Endothelial cell of umbilical vein (primary cell): Measurements from ENCODE around the gene FAM9B. TPM values are rescaled to one million over a fixed set of nuclear protein-coding genes. Genes with fewer than 3 reads are reported as not detected.

Experiments used
- BruUV-seq: library from RNA; stranded (reverse); fragments of 400-500 nt; replicated peaks from 2 replicates; lab custom pipeline; 2021; lab: Mats Ljungman, UMichigan
- CTCF ChIA-PET: fragments of 300-600, 350-600 bp; sonication (Branson Sonifier 250); formaldehyde crosslinking; loops from one replicate; lab custom pipeline; 2021; ENCODE audit warnings: antibody characterized with exemption, inconsistent platforms; lab: Charles Lee
- POLR2A ChIA-PET: fragments of 300-600, 350-600 bp; sonication (Branson Sonifier 250); formaldehyde crosslinking; loops from one replicate; lab custom pipeline; 2021; ENCODE audit warnings: antibody characterized with exemption, inconsistent platforms; lab: Charles Lee
- DNase-seq: peaks from one replicate; pipeline ENCODE4 v3.0.0-alpha.2; 2011; ENCODE audit warnings: low read depth, low spot score
- FAIRE-seq: peaks from 2 replicates; lab custom pipeline; 2011; peaks lifted over from hg19 to GRCh38; lab: Jason Lieb, UNC
- H2AFZ ChIP-seq: 2 replicates; pipeline ENCODE4 v1.6.0; 2012; ENCODE audit warnings: low read depth, low read length, control low read depth, inconsistent platforms
- H3K27ac ChIP-seq: 2 replicates; pipeline ENCODE4 v1.5.1; 2011; ENCODE audit warnings: low read depth, mild to moderate bottlenecking, control low read depth, low read length, moderate library complexity; ENCODE audit not compliant: insufficient read depth
- H3K27me3 ChIP-seq, 2 experiments: 2 replicates each; pipeline versions ENCODE4 v1.6.0 to v1.6.1; 2011; ENCODE audit warnings: low read length in 2 of 2, mixed read lengths in 1 of 2; ENCODE audit not compliant: control insufficient read depth in 2 of 2, insufficient read depth in 2 of 2
- H3K36me3 ChIP-seq, 2 experiments: 2 replicates in 1 of 2; 3 replicates in 1 of 2; pipeline ENCODE4 v1.5.1; 2011; ENCODE audit warnings: low read length in 2 of 2, mild to moderate bottlenecking in 1 of 2, moderate library complexity in 1 of 2; ENCODE audit not compliant: control insufficient read depth in 2 of 2, insufficient read depth in 2 of 2; ENCODE audit errors: extremely low read depth in 1 of 2
- H3K4me1 ChIP-seq: 3 replicates; pipeline ENCODE4 v1.5.1; 2011; ENCODE audit warnings: mild to moderate bottlenecking, low read length; ENCODE audit not compliant: control insufficient read depth, insufficient read depth; ENCODE audit errors: extremely low read depth
- H3K4me2 ChIP-seq: 2 replicates; pipeline ENCODE4 v1.6.1; 2011; ENCODE audit warnings: low read length, control low read depth, mixed read lengths; ENCODE audit not compliant: insufficient read depth
- H3K4me3 ChIP-seq, 3 experiments: fragments of 200-600 bp in 1 of 3; sonication (generic), shearing (Covaris generic) in 1 of 3; replicated peaks in 1 of 3; 2 replicates each; pipeline ENCODE4 v1.5.1; 2011 to 2016; ENCODE audit warnings: control low read depth in 3 of 3, low read length in 3 of 3, mild to moderate bottlenecking in 2 of 3, inconsistent platforms in 1 of 3, low read depth in 1 of 3, moderate library complexity in 1 of 3; ENCODE audit not compliant: insufficient read depth in 1 of 3
- H3K79me2 ChIP-seq: 2 replicates; pipeline ENCODE4 v1.6.0; 2012; ENCODE audit warnings: low read length, inconsistent platforms; ENCODE audit not compliant: control insufficient read depth, insufficient read depth
- H3K9ac ChIP-seq: replicated peaks from 2 replicates; pipeline ENCODE3; 2011; ENCODE audit warnings: low read length, control low read depth; ENCODE audit not compliant: insufficient read depth; ENCODE audit errors: extremely low read depth
- H3K9me1 ChIP-seq: replicated peaks from 3 replicates; pipeline ENCODE4 v1.6.0; 2011; ENCODE audit warnings: mild to moderate bottlenecking, low read length; ENCODE audit not compliant: control insufficient read depth, insufficient read depth; ENCODE audit errors: extremely low read depth
- H3K9me3 ChIP-seq: replicated peaks from 2 replicates; pipeline ENCODE4 v1.5.1; 2012; ENCODE audit warnings: low read length, inconsistent platforms; ENCODE audit not compliant: control insufficient read depth, insufficient read depth
- H4K20me1 ChIP-seq: replicated peaks from 2 replicates; pipeline ENCODE3; 2011; ENCODE audit warnings: mild to moderate bottlenecking, low read length; ENCODE audit not compliant: control insufficient read depth, insufficient read depth; ENCODE audit errors: extremely low read depth
- EZH2 ChIP-seq: IDR thresholded peaks from 2 replicates; pipeline ENCODE4 v1.6.1; 2012; ENCODE audit warnings: borderline replicate concordance, low read depth, mild to moderate bottlenecking, moderate library complexity, low read length, inconsistent platforms; ENCODE audit not compliant: severe bottlenecking
- FOS ChIP-seq: IDR thresholded peaks from 2 replicates; pipeline ENCODE4 v1.6.1; 2011; ENCODE audit warnings: mild to moderate bottlenecking, low read length, moderate library complexity, borderline replicate concordance; ENCODE audit not compliant: insufficient read depth
- GATA2 ChIP-seq: IDR thresholded peaks from 2 replicates; pipeline ENCODE4 v1.7.0; 2011; ENCODE audit warnings: low read depth, mild to moderate bottlenecking, moderate library complexity, mixed read lengths, low read length; ENCODE audit not compliant: insufficient read length, insufficient read depth
- JUN ChIP-seq: IDR thresholded peaks from 2 replicates; pipeline ENCODE4 v1.6.1; 2011; ENCODE audit warnings: borderline replicate concordance, low read depth; ENCODE audit not compliant: insufficient read length, insufficient read depth
- MYC ChIP-seq: IDR thresholded peaks from one replicate; pipeline ENCODE4 v1.6.1; 2011; ENCODE audit warnings: mild to moderate bottlenecking, low read depth, low read length
- POLR2A ChIP-seq: IDR thresholded peaks from 2 replicates; pipeline ENCODE4 v1.6.1; 2012; ENCODE audit warnings: low read depth, mild to moderate bottlenecking, control low read depth, low read length
- POLR2AphosphoS5 ChIP-seq: IDR thresholded peaks from 2 replicates; pipeline ENCODE4 v1.6.1; 2012; ENCODE audit warnings: low read depth, mild to moderate bottlenecking, control low read depth, low read length, moderate library complexity; ENCODE audit not compliant: insufficient read depth
- dilution Hi-C: fragments of 300-500 bp; cut with MboI; formaldehyde crosslinking; loops from one replicate; pipeline ENCODE4 v1.15.0; 2019; ENCODE audit warnings: low sequenced_read_pairs; ENCODE audit not compliant: extremely low pct_ligation_motif_present
- intact Hi-C: fragments of 100-400 bp; cut with micrococcal nuclease; formaldehyde crosslinking; loops from one replicate; pipeline ENCODE4 v1.10.0; 2022
- polyA plus RNA-seq, 4 experiments: library from polyadenylated mRNA; depleted of rRNA in 3 of 4; stranded (reverse) in 3 of 4; unstranded in 1 of 4; fragments of >200 nt; gene quantifications; 2 replicates each; pipeline versions ENCODE4 v1.2.1 to v1.2.3, GENCODE V29; 2011 to 2012; ENCODE audit warnings: missing spikeins in 1 of 4
- total RNA-seq: library from RNA; stranded (reverse); gene quantifications from 2 replicates; pipeline ENCODE4 v1.2.3, GENCODE V29; 2021
- TF ChIP-seq, protein P1 (sequence below): IDR thresholded peaks from 2 replicates; pipeline ENCODE4 v1.6.1; 2011; ENCODE audit not compliant: insufficient read depth, insufficient read length
- TF ChIP-seq, protein P2 (sequence below), 2 donors: IDR thresholded peaks; 1 replicate in 1 of 2; 2 replicates in 1 of 2; pipeline ENCODE4 v1.5.1; 2011; ENCODE audit warnings: low read length in 2 of 2, mild to moderate bottlenecking in 2 of 2, moderate library complexity in 2 of 2, control low read depth in 1 of 2, inconsistent platforms in 1 of 2, low read depth in 1 of 2; ENCODE audit not compliant: insufficient read depth in 1 of 2; ENCODE audit errors: extremely low read depth in 1 of 2

Gene FAM9B
- total and polyA plus RNA-seq, 2 donors (not counting 3 experiments of a cell fraction or from before 2014, with no cell fraction given) = not detected

DNA sequence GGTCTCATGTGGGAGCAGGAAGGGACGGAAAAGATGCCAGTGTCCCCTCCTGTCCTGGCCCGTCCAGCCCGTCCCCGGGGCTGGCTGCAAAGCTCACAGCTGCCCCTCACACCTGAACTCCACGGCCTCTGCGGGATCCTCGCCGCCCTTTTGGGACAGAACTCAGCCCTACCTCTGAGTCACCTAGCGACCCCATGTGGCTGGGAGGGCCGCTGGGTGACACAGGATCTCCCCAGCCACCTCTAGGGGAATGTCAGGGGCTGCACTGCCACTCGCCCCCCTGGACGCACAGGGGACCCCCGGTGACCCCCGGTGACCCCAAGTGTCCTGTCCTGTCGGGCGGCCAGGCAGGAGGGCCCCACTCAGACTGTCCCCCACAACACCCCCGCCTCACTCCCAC is 748 bp downstream of the FAM9B start:
- no peaks in the 10 kb centered on the region for H3K79me2 ChIP-seq
- H3K4me3 ChIP-seq = no peak overlapping the region
- dilution Hi-C loops = no loop called here
- FAIRE-seq (no peak), DNase-seq (no peak)
- no TSS peak for BruUV-seq
- TF ChIP-seq, protein P1, sequence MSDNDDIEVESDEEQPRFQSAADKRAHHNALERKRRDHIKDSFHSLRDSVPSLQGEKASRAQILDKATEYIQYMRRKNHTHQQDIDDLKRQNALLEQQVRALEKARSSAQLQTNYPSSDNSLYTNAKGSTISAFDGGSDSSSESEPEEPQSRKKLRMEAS = no peak
- TF ChIP-seq FOS (no peak), POLR2A (no peak), MYC (no peak), POLR2AphosphoS5 (no peak), EZH2 (no peak), JUN (no peak), GATA2 (no peak)
- TF ChIP-seq, protein P2, sequence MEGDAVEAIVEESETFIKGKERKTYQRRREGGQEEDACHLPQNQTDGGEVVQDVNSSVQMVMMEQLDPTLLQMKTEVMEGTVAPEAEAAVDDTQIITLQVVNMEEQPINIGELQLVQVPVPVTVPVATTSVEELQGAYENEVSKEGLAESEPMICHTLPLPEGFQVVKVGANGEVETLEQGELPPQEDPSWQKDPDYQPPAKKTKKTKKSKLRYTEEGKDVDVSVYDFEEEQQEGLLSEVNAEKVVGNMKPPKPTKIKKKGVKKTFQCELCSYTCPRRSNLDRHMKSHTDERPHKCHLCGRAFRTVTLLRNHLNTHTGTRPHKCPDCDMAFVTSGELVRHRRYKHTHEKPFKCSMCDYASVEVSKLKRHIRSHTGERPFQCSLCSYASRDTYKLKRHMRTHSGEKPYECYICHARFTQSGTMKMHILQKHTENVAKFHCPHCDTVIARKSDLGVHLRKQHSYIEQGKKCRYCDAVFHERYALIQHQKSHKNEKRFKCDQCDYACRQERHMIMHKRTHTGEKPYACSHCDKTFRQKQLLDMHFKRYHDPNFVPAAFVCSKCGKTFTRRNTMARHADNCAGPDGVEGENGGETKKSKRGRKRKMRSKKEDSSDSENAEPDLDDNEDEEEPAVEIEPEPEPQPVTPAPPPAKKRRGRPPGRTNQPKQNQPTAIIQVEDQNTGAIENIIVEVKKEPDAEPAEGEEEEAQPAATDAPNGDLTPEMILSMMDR (IDR thresholded peaks at IDR 0.05; ENCODE audit: extremely low read depth in 1 of 2, insufficient read depth in 1 of 2, low read depth in 1 of 2, low read length in 2 of 2) = no peak
- no peak overlapping the region for H2AFZ ChIP-seq
- ChIA-PET CTCF (no interaction called here), POLR2A (no interaction called here)
- no peaks in the 10 kb centered on the region for H4K20me1 ChIP-seq
- H3K27me3 ChIP-seq = no peaks in the 10 kb centered on the region
- no peaks in the 10 kb centered on the region for H3K9me1 ChIP-seq
- no peaks in the 10 kb centered on the region for H3K9me3 ChIP-seq
- no peak overlapping the region for H3K9ac ChIP-seq
- intact Hi-C loops = no loop called here
- H3K36me3 ChIP-seq = no peaks in the 10 kb centered on the region
- H3K4me1 ChIP-seq = no peaks in the 10 kb centered on the region
- no peak overlapping the region for H3K27ac ChIP-seq
- H3K4me2 ChIP-seq = no peak overlapping the region
